CD4-positive, alpha-beta T cell treated with Interferon alpha-2 for 1 hour (primary cell): Measurements from ENCODE around the gene CEP78.

Experiments used
- DNase-seq, 2 donors: peaks; one replicate each; pipeline ENCODE4 v3.0.0-alpha.2; 2020 to 2022

The CEP78 gene

DNA sequence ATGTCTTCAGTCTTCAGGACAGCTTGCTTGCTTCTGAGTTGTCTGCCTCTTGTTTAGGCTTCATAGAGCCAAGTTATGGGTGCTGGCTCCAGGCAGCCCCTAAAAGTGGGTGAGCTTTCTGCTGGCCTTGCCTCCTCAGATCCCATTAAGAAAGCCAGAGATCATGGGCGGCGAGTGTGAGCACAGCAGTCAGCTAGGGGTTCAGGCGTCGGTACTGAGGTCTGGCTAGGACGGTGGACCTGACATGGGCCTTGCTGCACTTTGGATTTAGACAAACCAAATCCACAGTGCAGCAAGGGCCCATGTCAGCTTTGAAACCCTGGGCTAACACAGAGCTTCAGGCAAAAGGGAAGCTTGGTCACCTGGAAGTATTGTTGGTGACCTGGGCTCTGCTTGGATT is 78.7 kb downstream of the CEP78 start:
- DNase-seq: no peak

DNA sequence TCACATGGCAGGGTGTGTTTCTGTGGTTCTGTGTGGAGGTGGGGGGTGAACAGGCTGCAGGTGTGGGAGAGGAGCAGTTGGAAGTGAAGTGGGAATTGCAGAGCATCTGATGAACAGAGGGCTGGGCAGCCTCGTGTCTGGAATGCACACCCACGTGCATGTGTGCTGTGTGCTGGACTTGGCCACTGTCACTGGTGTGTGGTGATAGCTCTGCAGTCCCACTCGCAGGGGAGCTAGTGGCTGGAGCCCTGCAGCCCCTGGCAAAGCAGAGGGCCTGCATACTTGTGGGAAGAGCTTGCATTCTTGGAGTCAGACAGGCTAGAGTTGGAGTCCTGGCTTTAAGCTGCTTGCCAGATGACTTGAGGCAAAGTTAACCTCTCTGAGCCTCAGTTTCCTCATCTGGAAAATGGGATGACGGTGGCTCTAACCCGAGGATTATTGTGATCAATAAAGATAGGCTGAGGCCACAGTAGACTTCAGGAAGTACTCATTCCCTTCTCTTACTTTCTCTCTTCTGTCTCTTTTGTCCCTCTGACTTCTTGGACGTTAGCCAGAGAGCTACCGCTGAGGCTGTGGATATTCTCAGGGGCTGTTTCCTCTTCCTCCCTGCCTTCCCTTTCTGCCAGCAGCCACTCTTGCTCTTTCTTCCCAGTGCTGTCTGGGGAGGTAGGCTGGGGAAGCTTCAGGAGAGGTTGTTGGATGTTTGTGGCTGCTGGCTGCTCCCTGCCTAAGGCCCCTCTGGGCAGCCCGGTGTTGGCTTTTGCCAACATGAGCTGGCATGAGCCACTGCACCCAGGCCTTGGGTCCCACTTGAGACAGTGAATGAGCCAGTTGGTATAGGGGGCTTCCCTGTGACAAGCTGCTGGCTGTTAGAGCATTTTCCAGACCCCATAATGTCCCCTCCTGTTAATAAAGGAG is 79.3 kb downstream of the CEP78 start:
- no peak for DNase-seq

GRCh38 chr9:78316166-78316892 is 80.5 kb downstream of the CEP78 start:
- DNase-seq: no peak

DNA sequence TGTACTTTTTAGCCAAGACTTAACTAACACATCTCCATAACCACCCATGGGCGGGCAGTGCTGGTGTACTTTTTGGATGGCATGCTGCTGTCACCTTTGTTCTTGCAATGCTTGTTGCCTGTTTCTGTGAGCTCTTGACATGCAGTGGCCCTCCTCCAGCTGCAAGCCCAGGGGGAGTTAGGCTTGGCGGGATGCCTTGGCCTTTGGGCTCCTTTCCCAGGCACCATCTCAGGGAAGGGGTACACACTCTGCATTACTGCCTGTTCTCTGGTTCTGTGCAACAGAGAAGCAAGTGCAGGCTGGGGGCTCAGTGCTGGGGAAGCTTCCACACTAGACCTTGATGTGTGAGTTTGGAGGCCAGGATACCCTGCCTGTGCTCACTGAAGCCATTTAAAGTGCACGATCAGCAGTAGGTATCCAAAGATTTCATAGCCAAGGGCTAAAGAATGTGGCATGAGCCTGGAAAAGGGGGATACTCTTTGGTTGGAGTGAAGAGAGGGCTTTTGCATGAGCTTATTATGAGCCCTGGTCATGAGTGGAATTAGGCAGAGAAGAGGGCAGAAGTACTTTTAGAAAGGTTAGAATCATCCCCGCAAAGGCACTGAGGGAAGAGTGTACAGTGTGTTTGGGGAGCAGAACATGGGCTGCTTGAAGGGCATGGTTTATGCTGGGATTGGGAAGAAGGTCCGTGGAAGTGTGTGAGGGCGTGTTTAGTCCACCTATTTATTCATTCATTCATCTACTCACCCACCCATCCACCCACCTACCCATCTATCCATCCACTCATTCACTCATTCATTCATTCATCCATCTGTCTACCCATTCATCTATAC is 83.5 kb downstream of the CEP78 start:
- DNase-seq: no peak

DNA sequence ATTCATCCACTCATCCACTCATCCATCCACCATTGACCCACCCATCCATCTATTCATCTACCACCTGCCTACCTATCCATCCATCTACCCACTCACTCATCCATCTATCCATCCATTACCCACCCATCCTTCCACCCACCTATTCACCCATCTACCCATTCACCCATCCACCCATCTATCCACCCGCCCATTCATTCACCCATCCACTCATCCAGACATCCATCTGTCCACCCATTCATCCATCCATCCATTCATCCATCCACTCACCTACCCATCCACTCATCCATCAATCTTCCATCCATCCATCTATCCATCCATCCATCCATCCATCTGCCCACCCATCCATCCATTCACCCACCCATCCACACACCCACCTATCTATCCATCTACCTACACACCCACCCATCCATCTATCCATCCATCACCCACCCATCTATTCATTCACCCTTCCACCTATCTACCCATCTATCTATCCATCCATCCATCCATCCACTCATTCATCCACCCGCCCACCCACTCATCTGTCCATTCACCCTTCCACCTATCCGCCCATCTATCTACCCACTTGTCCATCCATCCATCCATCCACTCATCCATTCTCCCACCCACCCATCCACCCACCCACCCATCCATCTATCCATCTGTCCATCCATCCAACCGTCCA is 84.3 kb downstream of the CEP78 start:
- DNase-seq: no peak

- no peak for DNase-seq
Observed at GRCh38 chr9:78320875-78321496, 85.1 kb downstream of the CEP78 start.

DNA sequence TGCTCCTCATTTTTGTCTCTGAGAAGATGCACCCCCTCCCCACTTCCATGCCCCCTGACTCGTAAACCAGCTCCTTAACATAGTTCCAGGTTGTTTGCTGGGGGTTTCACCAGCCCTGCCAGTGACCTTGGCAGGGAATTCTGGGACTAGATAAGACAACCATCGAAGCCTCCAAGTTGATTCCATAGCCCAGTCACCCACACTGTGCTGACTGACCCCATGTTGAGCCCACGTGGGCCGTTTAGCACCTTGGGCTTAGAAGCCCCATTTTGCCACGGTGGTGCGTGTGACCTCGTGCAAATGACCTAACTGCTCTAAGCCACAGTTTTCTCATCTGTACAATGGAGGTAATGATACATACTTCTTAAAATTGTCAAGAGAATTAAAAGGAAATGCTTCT is 85.6 kb downstream of the CEP78 start:
- no peak for DNase-seq

GRCh38 chr9:78324068-78324650 is 88.3 kb downstream of the CEP78 start:
- no peak for DNase-seq

DNA sequence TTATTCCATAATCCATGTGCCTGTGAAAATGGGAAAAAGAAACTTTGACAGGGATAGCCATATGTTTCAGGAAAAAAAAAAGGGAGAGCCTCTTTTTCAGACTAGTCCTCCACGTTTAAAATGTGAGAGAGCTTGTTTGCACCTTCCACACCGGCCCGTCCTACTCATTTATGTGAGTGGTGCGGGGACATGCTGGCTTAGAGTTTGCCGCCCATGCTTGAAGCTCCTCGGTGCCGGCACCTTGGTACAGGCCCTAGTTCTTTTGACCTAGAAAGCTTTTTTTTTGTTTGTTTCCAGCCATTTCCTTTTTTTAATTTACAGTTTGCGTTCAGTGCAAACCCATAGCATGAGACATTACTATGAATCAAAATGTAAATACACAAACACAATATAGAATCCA is 88.8 kb downstream of the CEP78 start:
- DNase-seq: no peak

DNA sequence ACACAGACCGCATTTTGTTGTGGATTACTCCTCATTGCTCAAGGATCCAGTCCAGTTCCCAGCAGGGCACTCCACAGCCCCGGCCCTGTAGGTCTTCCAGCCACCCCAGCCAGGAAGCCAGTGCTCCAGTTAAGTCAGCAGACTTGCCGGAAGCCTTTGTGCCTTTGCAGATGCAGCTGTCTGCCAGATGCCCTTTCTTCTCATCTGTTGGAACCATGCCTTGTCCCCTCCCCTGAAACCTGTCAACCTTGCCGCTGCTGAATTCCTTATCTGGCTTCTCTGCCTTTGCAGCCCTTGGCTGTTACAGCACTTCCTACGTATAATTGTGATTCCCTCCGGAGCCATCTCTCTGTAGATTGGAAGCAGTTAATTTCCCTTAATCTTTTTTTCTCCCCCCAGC is 89.5 kb downstream of the CEP78 start:
- DNase-seq: no peak

DNA sequence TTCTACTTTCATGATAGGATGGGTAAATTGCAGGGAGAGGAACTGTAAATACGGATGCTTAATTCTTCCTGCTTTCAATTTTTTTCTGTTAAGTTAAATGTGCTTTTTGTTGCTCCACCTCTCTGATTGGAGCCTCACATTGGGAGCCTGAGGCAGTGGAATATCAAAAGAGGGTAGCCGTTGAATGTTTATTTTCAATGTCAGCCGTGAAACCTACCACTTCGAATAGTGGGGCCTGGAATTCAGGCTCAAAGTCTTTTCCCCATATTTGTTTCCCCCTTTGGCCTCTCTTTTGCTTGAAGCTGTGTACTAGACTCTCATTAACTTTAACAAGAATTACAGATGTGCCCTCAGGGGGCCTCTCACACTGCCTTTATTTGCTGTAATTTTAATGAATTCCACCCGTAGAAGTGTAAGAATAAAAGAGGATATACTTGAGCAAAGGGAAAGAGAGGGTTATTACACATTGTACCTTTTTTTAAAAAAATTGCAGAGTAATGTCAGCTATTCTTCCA is 90.0 kb downstream of the CEP78 start:
- no peak for DNase-seq

- no peak for DNase-seq
Observed at GRCh38 chr9:78326564-78326963, 90.7 kb downstream of the CEP78 start.
